HFFc6 (cell line): ENCODE results near the gene LUZP2. TPM values are rescaled to one million over a fixed set of nuclear protein-coding genes. Genes with fewer than 3 reads are reported as not detected.

ENCODE experiments used
- DNase-seq: peaks from one replicate; pipeline ENCODE4 v3.0.0-alpha.2; 2018
- H3K27ac Mint-ChIP-seq: 2 replicates; pipeline ENCODE4 v1.8.0; 2020; ENCODE audit warnings: mild to moderate bottlenecking, mixed read lengths
- H3K27me3 Mint-ChIP-seq: 2 replicates; pipeline ENCODE4 v1.8.0; 2021; ENCODE audit warnings: mild to moderate bottlenecking, moderate library complexity, mixed read lengths; ENCODE audit not compliant: insufficient read depth
- H3K36me3 Mint-ChIP-seq: 2 replicates; pipeline ENCODE4 v1.8.0; 2021; ENCODE audit warnings: low read depth, mixed read lengths
- H3K4me1 Mint-ChIP-seq: 2 replicates; pipeline ENCODE4 v1.8.0; 2020; ENCODE audit warnings: low read depth, mixed read lengths
- H3K4me3 Mint-ChIP-seq: 2 replicates; pipeline ENCODE4 v1.8.0; 2020; ENCODE audit warnings: mild to moderate bottlenecking, moderate library complexity, mixed read lengths
- H3K9me3 Mint-ChIP-seq: 2 replicates; pipeline ENCODE4 v1.8.0; 2020; ENCODE audit warnings: mild to moderate bottlenecking, mixed read lengths
- total RNA-seq, 6 experiments: library from RNA; stranded (reverse); fragmentation: NEBNext Ultra II Directional; extraction: Animal tissue kit (Norgen Biotek cat#: 25700); gene quantifications; 2 replicates in 1 of 6; 3 replicates in 5 of 6; pipeline ENCODE4 v1.2.3, GENCODE V29; 2021
- TF ChIP-seq, protein P1 (sequence below): fragments of 200-600 bp; sonication (generic); IDR thresholded peaks from 2 replicates; pipeline ENCODE4 v1.5.0; 2021; ENCODE audit warnings: antibody characterized with exemption, mild to moderate bottlenecking

Gene LUZP2
- total RNA-seq, 6 experiments from 2014 or later, result not detected

DNA sequence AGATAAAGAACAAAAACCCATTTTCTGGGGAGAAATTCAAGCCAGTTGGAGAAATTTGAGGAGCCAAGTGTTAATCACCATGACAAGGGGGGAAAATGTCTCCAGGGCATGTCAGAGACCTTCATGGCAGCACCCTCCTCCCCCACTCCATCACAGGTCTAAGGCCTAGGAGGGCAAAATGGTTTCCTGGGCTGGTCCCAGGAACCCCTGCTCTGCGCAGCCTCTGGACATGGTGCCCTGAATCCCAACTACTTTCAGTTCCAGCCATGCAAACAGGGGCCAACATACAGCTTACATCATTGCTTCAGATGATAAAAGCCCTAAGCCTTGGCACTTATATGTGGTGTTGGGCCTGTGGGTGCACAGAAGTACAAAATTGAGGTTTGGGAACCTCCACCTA, 167.5 kb downstream of the LUZP2 start:
- H3K4me3 Mint-ChIP-seq, result no peak overlapping the region
- H3K4me1 Mint-ChIP-seq, result no peaks in the 10 kb centered on the region
- H3K36me3 Mint-ChIP-seq, result no peaks in the 10 kb centered on the region
- peaks cover 18% of the 10 kb centered on the region for H3K9me3 Mint-ChIP-seq
- DNase-seq, result no peak
- no peaks in the 10 kb centered on the region; the same call in 1 of the 2 replicates for H3K27me3 Mint-ChIP-seq
- TF ChIP-seq, protein P1, sequence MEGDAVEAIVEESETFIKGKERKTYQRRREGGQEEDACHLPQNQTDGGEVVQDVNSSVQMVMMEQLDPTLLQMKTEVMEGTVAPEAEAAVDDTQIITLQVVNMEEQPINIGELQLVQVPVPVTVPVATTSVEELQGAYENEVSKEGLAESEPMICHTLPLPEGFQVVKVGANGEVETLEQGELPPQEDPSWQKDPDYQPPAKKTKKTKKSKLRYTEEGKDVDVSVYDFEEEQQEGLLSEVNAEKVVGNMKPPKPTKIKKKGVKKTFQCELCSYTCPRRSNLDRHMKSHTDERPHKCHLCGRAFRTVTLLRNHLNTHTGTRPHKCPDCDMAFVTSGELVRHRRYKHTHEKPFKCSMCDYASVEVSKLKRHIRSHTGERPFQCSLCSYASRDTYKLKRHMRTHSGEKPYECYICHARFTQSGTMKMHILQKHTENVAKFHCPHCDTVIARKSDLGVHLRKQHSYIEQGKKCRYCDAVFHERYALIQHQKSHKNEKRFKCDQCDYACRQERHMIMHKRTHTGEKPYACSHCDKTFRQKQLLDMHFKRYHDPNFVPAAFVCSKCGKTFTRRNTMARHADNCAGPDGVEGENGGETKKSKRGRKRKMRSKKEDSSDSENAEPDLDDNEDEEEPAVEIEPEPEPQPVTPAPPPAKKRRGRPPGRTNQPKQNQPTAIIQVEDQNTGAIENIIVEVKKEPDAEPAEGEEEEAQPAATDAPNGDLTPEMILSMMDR, result no peak
- H3K27ac Mint-ChIP-seq, result no peak overlapping the region

DNA sequence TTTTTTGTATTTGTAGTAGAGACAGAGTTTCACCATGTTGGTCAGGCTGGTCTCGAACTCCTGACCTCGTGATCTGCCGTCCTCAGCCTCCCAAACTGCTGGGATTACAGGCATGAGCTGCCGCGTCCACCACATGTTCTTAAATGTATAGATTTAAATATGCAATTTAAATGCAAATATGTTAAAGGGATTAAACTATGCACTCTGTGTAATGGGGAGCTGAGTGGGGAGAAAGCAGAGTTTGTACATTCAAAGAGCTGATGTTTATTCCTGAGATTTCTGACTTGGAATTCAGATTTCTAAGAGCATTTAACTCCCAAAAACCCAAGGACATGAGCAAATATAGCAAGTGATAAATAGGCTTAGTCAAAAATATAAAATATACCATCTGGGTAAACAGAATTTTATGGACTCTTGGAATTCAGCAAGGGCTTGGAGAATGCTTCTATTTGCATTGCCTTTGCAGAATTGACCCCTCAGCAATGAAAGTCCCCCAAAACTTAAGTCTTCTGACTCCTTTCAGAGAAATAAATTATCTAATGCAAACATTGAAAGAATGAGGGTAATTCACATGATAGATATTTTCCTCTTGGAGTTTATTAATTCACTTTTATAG, 170.6 kb downstream of the LUZP2 start:
- no peak overlapping the region for H3K27ac Mint-ChIP-seq
- H3K4me1 Mint-ChIP-seq, result no peaks in the 10 kb centered on the region
- no peak overlapping the region for H3K4me3 Mint-ChIP-seq
- H3K36me3 Mint-ChIP-seq, result no peaks in the 10 kb centered on the region
- TF ChIP-seq, protein P1, result no peak
- no peak for DNase-seq
- no peaks in the 10 kb centered on the region; the same call in 1 of the 2 replicates for H3K27me3 Mint-ChIP-seq
- H3K9me3 Mint-ChIP-seq, result peaks cover 11% of the 10 kb centered on the region

DNA sequence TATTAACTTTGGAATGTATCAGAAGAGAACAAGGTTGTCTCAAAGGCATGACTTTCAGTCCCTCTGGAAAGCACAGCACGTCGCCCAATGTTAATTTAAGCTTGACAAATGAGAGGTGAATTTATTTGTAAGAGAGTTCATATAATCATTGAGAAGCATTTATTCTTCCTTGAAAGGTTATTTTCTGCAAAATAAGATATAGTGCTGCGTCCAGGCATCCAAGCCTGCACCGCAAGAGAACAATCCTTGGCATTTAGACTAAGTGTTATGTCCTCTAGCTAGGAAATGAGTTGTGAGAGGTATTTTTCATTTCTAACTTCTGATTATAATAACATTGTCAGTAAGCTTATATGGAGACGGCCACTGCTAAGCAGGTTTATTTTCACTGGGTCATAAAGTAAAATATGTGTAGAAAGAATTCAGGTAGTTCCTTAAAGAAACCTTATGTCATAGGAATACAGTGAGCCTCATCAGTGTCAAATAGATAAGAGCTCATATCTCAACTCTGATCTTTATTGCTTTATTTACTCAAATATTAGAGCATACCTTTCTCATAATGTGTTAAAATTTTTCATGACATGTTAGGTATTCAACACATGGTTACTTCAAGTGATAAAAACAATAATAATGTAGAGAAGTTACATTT, 182.0 kb downstream of the LUZP2 start:
- Mint-ChIP-seq H3K27me3 (no peaks in the 10 kb centered on the region), H3K9me3 (peaks cover 5% of the 10 kb centered on the region), H3K36me3 (no peaks in the 10 kb centered on the region)

DNA sequence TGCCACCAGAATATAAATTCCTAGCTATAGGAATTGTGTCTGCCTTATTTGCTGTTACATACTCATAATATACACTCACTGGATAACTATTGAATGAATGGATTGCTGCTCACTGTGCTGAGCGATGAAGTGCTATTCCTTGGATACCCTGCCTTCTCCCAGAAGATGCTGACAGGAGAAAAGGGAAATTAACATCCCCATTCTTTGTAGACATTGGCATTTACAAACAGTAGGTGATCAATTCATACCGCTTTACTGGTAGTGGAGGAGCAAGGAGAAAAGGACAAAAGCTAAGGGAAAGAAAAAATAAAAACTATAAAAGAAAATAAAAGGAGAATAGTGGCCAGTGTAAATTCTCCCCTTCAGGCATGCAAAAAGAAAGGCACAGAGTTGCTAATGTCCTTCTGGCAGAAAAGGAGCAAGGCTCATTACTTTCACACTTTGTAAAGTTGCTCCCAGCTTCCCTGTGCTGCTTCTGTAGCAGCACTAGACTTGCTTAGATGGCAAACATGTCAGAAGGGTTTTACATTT, 183.0 kb downstream of the LUZP2 start:
- Mint-ChIP-seq H3K27me3 (no peaks in the 10 kb centered on the region), H3K4me1 (no peaks in the 10 kb centered on the region), H3K4me3 (no peak overlapping the region), H3K36me3 (no peaks in the 10 kb centered on the region), H3K9me3 (peaks cover 10% of the 10 kb centered on the region), H3K27ac (no peak overlapping the region)
- DNase-seq, result no peak
- TF ChIP-seq, protein P1, result no peak

More for the DNA sequence above, 182.0 kb downstream of the LUZP2 start:
- Mint-ChIP-seq H3K4me3 (no peak overlapping the region), H3K4me1 (no peaks in the 10 kb centered on the region), H3K27ac (no peak overlapping the region)
- no peak for DNase-seq
- TF ChIP-seq, protein P1, result no peak

DNA sequence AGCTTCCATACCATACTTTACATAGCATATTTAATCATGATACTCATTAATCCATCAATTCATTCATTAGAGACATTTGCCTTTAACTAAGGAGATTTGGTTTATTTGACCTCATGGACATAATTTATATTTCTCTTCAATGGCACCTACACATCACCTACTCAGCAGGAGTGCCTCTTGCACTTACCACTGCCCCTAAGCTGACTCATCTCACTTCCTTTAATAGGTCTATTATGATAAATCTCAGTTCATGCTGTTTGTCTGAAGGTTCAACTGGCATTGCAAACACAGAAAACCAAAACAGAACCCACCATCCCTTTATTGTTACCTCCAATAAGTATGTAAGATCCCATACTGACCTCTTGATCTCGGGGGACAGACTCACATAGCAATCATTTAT, 186.7 kb downstream of the LUZP2 start:
- Mint-ChIP-seq H3K9me3 (peaks cover 9% of the 10 kb centered on the region), H3K36me3 (no peaks in the 10 kb centered on the region), H3K27ac (no peak overlapping the region), H3K27me3 (no peaks in the 10 kb centered on the region), H3K4me3 (no peak overlapping the region), H3K4me1 (no peaks in the 10 kb centered on the region)
- TF ChIP-seq, protein P1, result no peak
- DNase-seq, result no peak
